ENCODE measurements around the gene CLIC6.

The CLIC6 gene

GRCh38 chr21:34754690-34755647 is 86.2 kb downstream of the CLIC6 start:
- no peak for DNase-seq (ENCODE audit: low read depth)
- TF ChIP-seq CTCF (conservative IDR thresholded peaks at IDR 0.05; ENCODE audit: control insufficient read depth, insufficient read depth, low read depth, low read length) = no peak
- H3K4me3 ChIP-seq (ENCODE audit: control insufficient read depth, low read depth, low read length) = no peak overlapping the region

DNA sequence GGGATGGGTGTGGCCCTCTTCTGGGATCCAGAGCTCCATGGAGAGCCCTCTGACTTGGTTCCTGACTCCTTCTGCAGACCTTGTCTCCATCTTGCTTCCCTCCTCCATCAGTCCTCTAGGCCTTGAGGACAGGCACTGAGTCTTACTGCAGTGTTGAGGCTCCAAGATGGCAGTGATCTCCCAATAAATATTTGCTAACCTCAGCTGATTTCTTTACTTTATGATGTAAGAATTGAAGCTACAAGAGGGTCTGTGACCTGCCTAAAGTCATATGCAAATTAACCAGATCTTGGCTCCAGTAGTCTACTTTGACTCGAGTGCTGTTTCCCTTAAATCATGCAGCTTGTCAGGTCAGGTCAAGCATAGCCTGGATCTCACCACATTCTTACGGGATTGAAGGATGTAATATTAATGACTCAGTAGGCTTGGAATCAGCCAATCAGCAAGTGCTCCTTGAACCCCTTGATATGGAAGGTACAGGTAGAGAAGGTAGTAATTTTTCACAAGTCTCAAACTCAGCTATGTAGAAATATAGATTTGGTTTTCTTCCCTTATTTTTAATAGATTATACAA is 93.0 kb downstream of the CLIC6 start:
- TF ChIP-seq CTCF (conservative IDR thresholded peaks at IDR 0.05; ENCODE audit: control insufficient read depth, insufficient read depth, low read depth, low read length) = no peak
- peak; percentile 28 for DNase-seq (ENCODE audit: low read depth)
- H3K4me3 ChIP-seq (ENCODE audit: control insufficient read depth, low read depth, low read length) = no peak overlapping the region

DNA sequence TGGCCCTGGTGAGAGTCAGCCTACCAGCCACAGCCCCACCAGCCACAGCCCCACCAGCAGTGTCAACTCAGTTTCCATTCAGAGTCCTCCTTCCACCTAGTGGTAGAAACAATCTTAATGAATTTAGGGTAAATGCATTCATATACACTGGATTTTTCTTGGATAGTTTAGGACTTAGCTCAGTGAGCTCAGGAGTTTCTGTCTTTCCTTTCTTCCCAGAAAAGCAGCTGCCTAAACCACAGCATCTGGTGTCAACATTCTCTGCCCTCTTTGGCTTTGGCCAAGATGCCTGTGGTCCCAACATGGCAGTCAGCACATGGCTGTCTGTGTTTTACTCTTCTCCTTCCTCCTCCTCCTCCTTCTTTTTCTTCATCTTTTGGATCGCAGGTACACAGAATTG is 94.0 kb downstream of the CLIC6 start:
- no peak overlapping the region for H3K4me3 ChIP-seq (ENCODE audit: control insufficient read depth, low read depth, low read length)
- DNase-seq (ENCODE audit: low read depth) = peak; percentile 60
- no peak for TF ChIP-seq CTCF (conservative IDR thresholded peaks at IDR 0.05; ENCODE audit: control insufficient read depth, insufficient read depth, low read depth, low read length)

DNA sequence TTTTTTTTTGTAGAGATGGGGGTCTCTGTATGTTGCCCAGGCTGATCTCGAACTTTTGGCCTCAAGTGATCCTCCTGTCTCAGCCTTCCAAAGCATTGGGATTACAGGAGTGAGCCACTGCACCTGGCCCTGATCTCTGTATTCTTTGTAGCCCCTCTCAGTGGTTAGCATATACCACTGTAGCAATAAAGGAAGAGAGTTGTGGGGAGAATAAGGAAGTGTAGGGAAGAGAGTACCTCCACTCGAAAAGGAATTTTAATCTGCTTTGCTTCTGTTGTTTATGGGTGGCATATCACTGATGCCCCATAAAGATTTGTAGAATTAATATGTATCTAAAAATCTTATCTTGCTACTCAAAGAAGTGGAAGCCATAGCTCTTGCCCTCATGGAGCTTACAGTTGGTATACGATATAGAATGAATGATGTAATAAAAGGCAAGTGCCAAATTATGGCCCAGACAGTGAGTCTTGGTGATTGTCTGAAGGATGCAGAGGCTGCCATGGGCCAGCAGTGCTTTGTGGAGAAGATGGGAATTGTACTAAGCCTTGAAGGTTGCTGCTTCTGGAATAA is 96.0 kb downstream of the CLIC6 start:
- no peak for DNase-seq (ENCODE audit: low read depth)
- no peak for TF ChIP-seq CTCF (conservative IDR thresholded peaks at IDR 0.05; ENCODE audit: control insufficient read depth, insufficient read depth, low read depth, low read length)
- H3K4me3 ChIP-seq (ENCODE audit: control insufficient read depth, low read depth, low read length) = no peak overlapping the region

- no peak for TF ChIP-seq CTCF (conservative IDR thresholded peaks at IDR 0.05; ENCODE audit: control insufficient read depth, insufficient read depth, low read depth, low read length)
- no peak overlapping the region for H3K4me3 ChIP-seq (ENCODE audit: control insufficient read depth, low read depth, low read length)
- no peak for DNase-seq (ENCODE audit: low read depth)
Observed at GRCh38 chr21:34765619-34766018, 96.8 kb downstream of the CLIC6 start.

DNA sequence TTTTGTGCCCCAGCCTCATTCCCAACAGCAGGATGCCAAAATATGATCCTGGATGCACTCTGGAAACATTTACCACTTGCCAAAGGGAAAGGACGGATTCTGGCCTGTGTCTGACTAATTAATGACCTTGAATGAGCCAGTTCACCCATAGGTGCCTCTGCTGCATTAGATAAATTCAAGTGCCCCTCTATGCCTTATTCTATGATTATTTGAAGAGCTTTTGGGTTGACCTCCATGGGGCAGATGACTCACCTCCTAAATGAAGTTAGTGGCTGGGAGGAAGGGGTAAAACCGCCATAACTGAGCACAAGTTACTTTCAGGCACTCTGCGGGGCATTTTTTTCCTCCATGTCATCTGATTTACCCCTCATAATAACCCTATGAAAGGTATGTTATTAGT is 98.1 kb downstream of the CLIC6 start:
- TF ChIP-seq CTCF (conservative IDR thresholded peaks at IDR 0.05; ENCODE audit: control insufficient read depth, insufficient read depth, low read depth, low read length) = no peak
- H3K4me3 ChIP-seq (ENCODE audit: control insufficient read depth, low read depth, low read length) = no peak overlapping the region
- DNase-seq (ENCODE audit: low read depth) = no peak
